Neural crest cell (in vitro differentiated cells): ENCODE data around the gene PARP6. TPM values are rescaled to one million over a fixed set of nuclear protein-coding genes. Genes with fewer than 3 reads are reported as not detected.
A peak's percentile ranks its signal among the peaks of the same experiment; 100 is the strongest.

Source experiments
- DNase-seq: peaks from one replicate; pipeline ENCODE4 v3.0.0; 2021; ENCODE audit warnings: low read depth, mixed read lengths, low spot score
- H3K27ac Mint-ChIP-seq: one replicate; pipeline ENCODE4 v1.8.0; 2021; ENCODE audit warnings: mild to moderate bottlenecking, mixed read lengths; ENCODE audit not compliant: unreplicated experiment
- H3K27me3 Mint-ChIP-seq: 2 replicates; pipeline ENCODE4 v1.8.0; 2021; ENCODE audit warnings: low read depth, mild to moderate bottlenecking, mixed read lengths
- H3K36me3 Mint-ChIP-seq: 2 replicates; pipeline ENCODE4 v1.8.0; 2021; ENCODE audit warnings: low read depth, mild to moderate bottlenecking, mixed read lengths
- H3K4me1 Mint-ChIP-seq: 2 replicates; pipeline ENCODE4 v1.8.0; 2021; ENCODE audit warnings: mixed read lengths
- H3K4me3 Mint-ChIP-seq: one replicate; pipeline ENCODE4 v1.8.0; 2021; ENCODE audit warnings: mild to moderate bottlenecking, mixed read lengths
- H3K9me3 Mint-ChIP-seq: 2 replicates; pipeline ENCODE4 v1.8.0; 2021; ENCODE audit warnings: mixed read lengths
- long read RNA-seq: library from polyadenylated mRNA; unstranded; transcript quantifications from one replicate; pipeline ENCODE4 v2.0.0, GENCODE V29; 2020
- total RNA-seq: library from RNA; stranded (reverse); gene quantifications from 2 replicates; pipeline ENCODE4 v1.2.1, GENCODE V29; 2021
- TF ChIP-seq, protein P1 (sequence below): fragments of 200-600 bp; sonication (generic); conservative IDR thresholded peaks from 2 replicates; pipeline ENCODE4 v1.5.0; 2021; ENCODE audit warnings: antibody characterized with exemption, mild to moderate bottlenecking

Gene PARP6, protein sequence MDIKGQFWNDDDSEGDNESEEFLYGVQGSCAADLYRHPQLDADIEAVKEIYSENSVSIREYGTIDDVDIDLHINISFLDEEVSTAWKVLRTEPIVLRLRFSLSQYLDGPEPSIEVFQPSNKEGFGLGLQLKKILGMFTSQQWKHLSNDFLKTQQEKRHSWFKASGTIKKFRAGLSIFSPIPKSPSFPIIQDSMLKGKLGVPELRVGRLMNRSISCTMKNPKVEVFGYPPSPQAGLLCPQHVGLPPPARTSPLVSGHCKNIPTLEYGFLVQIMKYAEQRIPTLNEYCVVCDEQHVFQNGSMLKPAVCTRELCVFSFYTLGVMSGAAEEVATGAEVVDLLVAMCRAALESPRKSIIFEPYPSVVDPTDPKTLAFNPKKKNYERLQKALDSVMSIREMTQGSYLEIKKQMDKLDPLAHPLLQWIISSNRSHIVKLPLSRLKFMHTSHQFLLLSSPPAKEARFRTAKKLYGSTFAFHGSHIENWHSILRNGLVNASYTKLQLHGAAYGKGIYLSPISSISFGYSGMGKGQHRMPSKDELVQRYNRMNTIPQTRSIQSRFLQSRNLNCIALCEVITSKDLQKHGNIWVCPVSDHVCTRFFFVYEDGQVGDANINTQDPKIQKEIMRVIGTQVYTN
- 83.2 and 88.9 TPM in 2 replicates for total RNA-seq
- long read RNA-seq, partial matches to known transcripts = 11 of 20 reads
- long read RNA-seq, other reads (novel, unspliced or antisense) = 8 of 20 reads

DNA sequence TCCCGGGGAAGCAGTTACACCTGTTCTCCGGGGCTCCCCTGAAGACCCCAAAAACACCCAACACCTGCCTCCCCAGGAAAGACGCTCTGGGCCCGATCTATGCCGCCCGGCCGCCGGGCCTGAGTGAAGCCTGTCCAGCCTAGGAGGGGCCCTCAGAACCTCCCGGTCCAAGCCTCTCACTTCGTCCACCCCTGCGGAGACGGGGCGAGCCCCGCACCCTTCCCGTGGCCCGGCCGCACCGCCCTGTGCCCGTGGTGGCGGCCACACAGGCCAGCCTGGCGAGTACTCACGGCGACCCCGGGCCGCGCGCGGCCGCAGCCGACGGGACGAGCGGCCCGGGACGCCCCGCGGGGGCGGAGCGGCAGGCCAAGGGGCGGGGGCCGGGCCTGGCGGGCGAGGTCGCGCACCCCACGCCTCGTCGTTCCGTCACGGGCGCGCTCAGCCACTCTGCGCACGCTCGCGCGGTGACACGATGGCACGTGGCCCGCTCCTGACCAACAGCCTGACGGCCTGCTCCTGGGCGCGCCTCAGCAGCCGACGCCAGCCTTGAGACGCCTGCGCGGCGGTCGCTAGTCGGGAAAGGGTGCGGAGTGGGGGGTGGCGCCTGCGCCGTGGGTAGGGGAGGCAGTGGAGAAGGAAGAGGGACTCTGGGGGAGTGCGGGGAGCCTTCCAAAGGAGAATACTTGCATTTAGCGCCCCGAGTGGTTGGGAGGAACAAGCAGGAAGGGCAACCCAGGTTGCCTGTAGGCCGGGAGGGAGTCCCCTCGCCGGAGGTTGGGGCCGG, at the start of gene PARP6:
TSS of gene PARP6 (minus strand) at position 342 of the 784 bp plus-strand sequence. CDS start 5,077 bp downstream, outside the sequence.
- no peaks in the 10 kb centered on the region for H3K9me3 Mint-ChIP-seq
- peaks cover 28% of the 10 kb centered on the region for H3K4me1 Mint-ChIP-seq
- H3K27me3 Mint-ChIP-seq = peaks cover 9% of the 10 kb centered on the region
- peak; percentile 92 for DNase-seq
- peaks cover 4% of the 10 kb centered on the region for H3K36me3 Mint-ChIP-seq
- H3K27ac Mint-ChIP-seq = peak within 1 kb of the TSS; percentile 36
- TF ChIP-seq, protein P1, sequence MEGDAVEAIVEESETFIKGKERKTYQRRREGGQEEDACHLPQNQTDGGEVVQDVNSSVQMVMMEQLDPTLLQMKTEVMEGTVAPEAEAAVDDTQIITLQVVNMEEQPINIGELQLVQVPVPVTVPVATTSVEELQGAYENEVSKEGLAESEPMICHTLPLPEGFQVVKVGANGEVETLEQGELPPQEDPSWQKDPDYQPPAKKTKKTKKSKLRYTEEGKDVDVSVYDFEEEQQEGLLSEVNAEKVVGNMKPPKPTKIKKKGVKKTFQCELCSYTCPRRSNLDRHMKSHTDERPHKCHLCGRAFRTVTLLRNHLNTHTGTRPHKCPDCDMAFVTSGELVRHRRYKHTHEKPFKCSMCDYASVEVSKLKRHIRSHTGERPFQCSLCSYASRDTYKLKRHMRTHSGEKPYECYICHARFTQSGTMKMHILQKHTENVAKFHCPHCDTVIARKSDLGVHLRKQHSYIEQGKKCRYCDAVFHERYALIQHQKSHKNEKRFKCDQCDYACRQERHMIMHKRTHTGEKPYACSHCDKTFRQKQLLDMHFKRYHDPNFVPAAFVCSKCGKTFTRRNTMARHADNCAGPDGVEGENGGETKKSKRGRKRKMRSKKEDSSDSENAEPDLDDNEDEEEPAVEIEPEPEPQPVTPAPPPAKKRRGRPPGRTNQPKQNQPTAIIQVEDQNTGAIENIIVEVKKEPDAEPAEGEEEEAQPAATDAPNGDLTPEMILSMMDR = peak; percentile 69
- H3K4me3 Mint-ChIP-seq = peak within 1 kb of the TSS; percentile 92

DNA sequence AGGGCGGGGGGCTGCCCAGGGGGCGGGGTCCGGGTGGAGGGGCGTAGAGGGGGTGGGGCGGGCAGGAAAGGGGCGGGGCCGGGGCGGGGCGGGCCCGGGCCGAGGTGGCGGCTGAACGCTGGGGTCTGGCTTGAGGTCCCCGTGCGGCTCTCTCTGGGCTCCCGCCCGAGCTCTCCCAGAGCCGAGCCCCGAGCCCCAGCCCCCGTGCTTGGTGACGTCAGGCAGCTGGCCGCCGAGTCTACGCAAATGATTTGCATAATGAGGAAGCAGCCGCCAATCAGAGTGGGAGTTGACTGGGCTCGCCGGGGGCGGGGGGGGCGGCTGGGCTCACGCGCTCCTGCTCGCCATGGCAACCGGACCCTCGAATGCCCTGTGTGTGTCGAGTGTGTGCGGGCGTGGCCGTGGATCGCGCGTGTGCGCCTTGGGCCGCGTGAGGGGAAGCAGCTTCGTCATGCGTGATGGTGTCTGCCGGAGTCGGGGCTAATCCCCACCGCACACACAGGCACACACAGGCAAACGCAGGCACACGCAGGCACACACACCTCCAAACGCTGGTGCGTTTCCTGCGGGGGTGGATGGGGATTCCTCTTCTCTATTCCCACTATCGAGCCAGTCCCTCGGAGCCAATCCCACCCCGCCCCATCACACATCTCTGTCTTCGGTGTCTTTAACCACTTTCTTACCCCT, 47.8 kb upstream of the PARP6 start, which contains the start of gene CELF6:
TSS of gene CELF6 (minus strand) at position 173 of the 687 bp plus-strand sequence. CDS start 283 bp downstream, outside the sequence.
- TF ChIP-seq, protein P1 = no peak
- Mint-ChIP-seq H3K4me3 (peak within 1 kb of the TSS; percentile 85), H3K27ac (peak within 1 kb of the TSS; percentile 87), H3K4me1 (peaks cover 19% of the 10 kb centered on the region), H3K27me3 (peaks cover 44% of the 10 kb centered on the region), H3K9me3 (peaks cover 5% of the 10 kb centered on the region), H3K36me3 (peaks cover 8% of the 10 kb centered on the region)
- DNase-seq = peak; percentile 86

DNA sequence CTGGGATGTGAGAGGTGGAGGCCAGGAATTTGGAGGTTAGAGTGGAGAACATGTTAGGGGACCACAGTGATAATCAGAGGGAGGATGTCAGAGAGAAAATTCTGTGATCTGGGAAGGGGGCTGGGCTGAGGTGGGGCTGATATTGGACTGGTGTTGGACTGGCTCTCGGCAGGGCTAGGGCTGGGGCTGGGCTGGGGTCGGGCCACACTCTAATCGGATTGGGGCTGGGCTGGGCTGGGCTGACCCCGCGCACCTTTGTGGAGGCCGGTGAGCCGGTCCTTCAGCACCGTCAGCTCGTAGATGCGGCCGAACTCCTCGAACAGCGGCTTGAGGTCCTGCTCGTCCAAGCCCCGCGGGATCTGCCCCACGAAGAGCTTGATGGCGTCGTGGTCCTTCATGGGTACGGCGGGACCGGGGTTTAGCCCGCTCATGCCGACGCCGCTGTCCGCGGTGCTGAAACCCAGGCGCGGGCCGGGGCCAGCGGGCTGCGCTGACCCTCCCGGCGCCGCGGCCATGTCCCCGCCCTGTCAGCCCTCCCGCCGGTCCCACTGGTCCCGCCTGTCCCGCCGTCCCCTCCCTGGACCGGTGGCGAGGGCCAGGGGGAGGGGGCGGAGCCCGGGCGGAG, 47.1 kb upstream of the PARP6 start:
- peak overlapping the region; percentile 85 for H3K4me3 Mint-ChIP-seq
- peaks cover 4% of the 10 kb centered on the region for H3K9me3 Mint-ChIP-seq
- DNase-seq = peak; percentile 79
- H3K36me3 Mint-ChIP-seq = peaks cover 4% of the 10 kb centered on the region
- H3K27ac Mint-ChIP-seq = no peak overlapping the region
- H3K4me1 Mint-ChIP-seq = peaks cover 19% of the 10 kb centered on the region
- TF ChIP-seq, protein P1 = no peak
- peaks cover 47% of the 10 kb centered on the region for H3K27me3 Mint-ChIP-seq

DNA sequence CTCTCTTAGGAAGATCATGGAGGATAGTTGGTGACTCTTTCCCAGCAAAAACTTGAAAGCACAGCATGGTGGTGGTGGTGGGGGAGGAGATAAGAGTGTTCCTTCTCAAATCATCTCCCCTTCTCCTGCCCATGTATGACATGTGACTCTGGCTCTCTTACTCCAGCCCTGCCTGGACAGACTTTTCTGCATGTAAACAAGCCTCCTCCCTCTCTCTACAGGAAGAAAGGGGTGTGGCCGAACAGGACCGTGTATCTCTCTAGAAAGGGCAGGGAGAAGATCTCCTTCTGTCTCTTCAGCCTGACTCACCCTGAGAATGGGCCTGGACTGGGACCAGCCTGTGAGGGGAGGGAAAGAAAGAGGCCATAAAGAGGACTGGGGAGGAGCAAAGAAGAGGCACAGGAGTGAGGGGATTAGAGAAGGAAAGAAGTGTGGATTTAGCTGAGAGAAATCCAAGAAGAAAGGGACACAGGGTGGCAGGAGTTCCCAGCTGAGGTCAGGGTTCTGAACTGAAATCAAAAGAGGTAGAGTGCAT, 46.1 kb upstream of the PARP6 start:
- H3K9me3 Mint-ChIP-seq = no peaks in the 10 kb centered on the region
- H3K27ac Mint-ChIP-seq = no peak overlapping the region
- peaks cover 47% of the 10 kb centered on the region for H3K27me3 Mint-ChIP-seq

More for the DNA sequence above, 46.1 kb upstream of the PARP6 start:
- Mint-ChIP-seq H3K4me3 (peak overlapping the region; percentile 85), H3K4me1 (peaks cover 19% of the 10 kb centered on the region), H3K36me3 (no peaks in the 10 kb centered on the region)
- TF ChIP-seq, protein P1 = no peak
- no peak for DNase-seq
